Thymus (tissue), 11 donors: Measurements from ENCODE around the gene ZNF786. TPM values are rescaled to one million over a fixed set of nuclear protein-coding genes. Genes with fewer than 3 reads are reported as not detected.
"Not testable (repeated sequence)": the region's sequence is repeated elsewhere in the genome, so short reads cannot be mapped to it uniquely, and the experiment has no call there.

Experiments used
- DNase-seq, 9 donors: peaks; one replicate each; pipeline ENCODE4 v3.0.0-alpha.2; 2013; ENCODE audit warnings: low spot score in 9 of 9, low read depth in 6 of 9, missing footprints in 1 of 9
- H3K27ac ChIP-seq, 2 donors: one replicate each; pipeline ENCODE4 v1.5.1; 2013; ENCODE audit warnings: control low read depth in 1 of 2, low read depth in 1 of 2, low read length in 1 of 2, mild to moderate bottlenecking in 1 of 2, moderate library complexity in 1 of 2
- H3K27me3 ChIP-seq, 2 donors: one replicate each; pipeline ENCODE4 v1.5.1; 2013; ENCODE audit warnings: low read length in 1 of 2; ENCODE audit not compliant: control insufficient read depth in 2 of 2, insufficient read depth in 1 of 2
- H3K36me3 ChIP-seq, 2 donors: one replicate each; pipeline ENCODE4 v1.5.1; 2013; ENCODE audit warnings: low read length in 1 of 2, mild to moderate bottlenecking in 1 of 2, moderate library complexity in 1 of 2; ENCODE audit not compliant: control insufficient read depth in 2 of 2, insufficient read depth in 2 of 2
- H3K4me1 ChIP-seq, 2 donors: one replicate each; pipeline ENCODE4 v1.5.1; 2013; ENCODE audit warnings: low read length in 2 of 2; ENCODE audit not compliant: control insufficient read depth in 2 of 2, insufficient read depth in 2 of 2
- H3K4me3 ChIP-seq, 2 donors: one replicate each; pipeline ENCODE4 v1.5.1; 2013; ENCODE audit warnings: low read length in 2 of 2, control low read depth in 1 of 2, mild to moderate bottlenecking in 1 of 2
- H3K9me3 ChIP-seq, 2 donors: one replicate each; pipeline ENCODE4 v1.5.1; 2013; ENCODE audit warnings: low read length in 1 of 2, mild to moderate bottlenecking in 1 of 2; ENCODE audit not compliant: control insufficient read depth in 2 of 2, insufficient read depth in 1 of 2
- WGBS: extraction: QIAGEN DNeasy Blood & Tissue Kit; methylation state at CpG from one replicate; pipeline ENCODE4 v1.1.7; 2013; 5-methylcytosine and 5-hydroxymethylcytosine counted together
- polyA plus RNA-seq: library from polyadenylated mRNA; stranded (reverse); fragments of 200-250 nt; gene quantifications from one replicate; pipeline ENCODE4 v1.2.3, GENCODE V29; 2013
- total RNA-seq: library from RNA; stranded (reverse); fragments of 120-200 nt; gene quantifications from one replicate; pipeline ENCODE4 v1.2.4, GENCODE V29; 2013
- donor health status: healthy.

ZNF786 gene
- total and polyA plus RNA-seq, 2 donors = 7.1 to 10.5 TPM

DNA sequence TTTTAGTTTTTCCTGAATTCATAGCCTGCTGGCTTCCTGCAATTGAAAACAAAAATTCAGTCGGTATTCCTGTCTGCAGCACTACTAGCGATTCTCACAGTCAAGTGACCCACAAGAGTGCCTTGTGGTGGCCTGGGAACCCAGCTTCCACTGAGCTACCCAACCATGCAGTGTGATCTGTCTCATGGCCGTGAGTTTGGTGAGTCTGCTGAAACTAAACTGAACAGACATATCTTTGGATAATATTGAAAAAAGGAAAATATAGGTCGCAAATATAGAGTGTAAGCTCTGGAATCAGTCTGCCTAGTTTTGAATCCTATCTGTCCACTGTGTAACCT lies 18.1 kb downstream of the ZNF786 start:
- Histone ChIP-seq H3K27ac (no peak overlapping the region), H3K4me3 (no peak overlapping the region)

DNA sequence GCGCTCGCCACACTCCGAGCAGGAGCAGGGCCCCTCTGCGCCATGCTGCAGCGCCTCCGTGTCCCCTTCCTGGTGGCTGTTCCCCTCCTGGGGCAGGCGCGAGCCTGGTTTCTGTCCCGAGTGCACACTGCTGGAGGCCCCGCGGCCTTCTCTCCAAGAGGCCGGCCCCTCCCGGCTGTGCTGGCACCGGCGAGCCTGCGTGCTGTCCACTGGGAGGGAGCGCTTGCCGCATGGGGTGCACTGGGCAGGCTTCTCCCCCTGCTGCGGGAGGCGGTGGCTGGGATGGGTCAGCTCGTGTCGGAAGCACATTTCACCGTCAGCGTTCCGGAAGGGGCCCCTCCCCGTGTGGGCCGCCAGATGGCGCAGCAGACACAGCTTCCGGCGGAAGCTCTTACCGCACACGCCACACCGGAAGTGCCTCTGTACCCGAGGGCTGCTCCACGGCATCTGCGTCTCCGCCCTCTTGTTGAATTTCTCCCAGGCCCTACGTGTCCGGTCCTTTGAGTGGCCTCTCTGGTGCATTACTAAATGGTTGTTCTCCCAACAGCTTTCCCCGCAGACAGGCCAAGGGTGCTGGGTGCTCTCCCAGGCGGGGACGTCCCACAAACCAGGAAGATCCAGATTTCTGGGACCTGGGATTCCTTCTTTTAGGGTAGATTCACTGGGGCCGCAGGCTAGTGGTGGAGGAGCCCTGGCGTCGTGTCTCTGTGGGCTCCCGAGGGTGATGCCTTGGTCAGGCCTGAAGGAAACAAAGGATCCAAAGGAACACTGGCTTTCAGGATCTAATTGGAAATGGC lies 18.7 kb downstream of the ZNF786 start:
- 93% methylated on average over 46 of the region's 46 CpGs for WGBS
- Histone ChIP-seq H3K27ac (peak overlapping the region in 1 of 2 donors; percentile 31), H3K4me3 (no peak overlapping the region), H3K9me3 (peaks cover 0 to 9% of the 10 kb centered on the region in 2 donors), H3K36me3 (peaks cover 36 to 41% of the 10 kb centered on the region in 2 donors), H3K27me3 (no peaks in the 10 kb centered on the region), H3K4me1 (peaks cover 0 to 8% of the 10 kb centered on the region in 2 donors)
- DNase-seq = peak in 4 of 9 donors; percentile 11 to 66 (median 36)

More for the DNA sequence above, 18.1 kb downstream of the ZNF786 start:
- Histone ChIP-seq H3K4me1 (peaks cover 0 to 8% of the 10 kb centered on the region in 2 donors), H3K9me3 (peaks cover 0 to 9% of the 10 kb centered on the region in 2 donors), H3K27me3 (no peaks in the 10 kb centered on the region), H3K36me3 (peaks cover 38 to 43% of the 10 kb centered on the region in 2 donors)
- DNase-seq = no peak
- 96% methylated on average over 4 of the region's 4 CpGs for WGBS

DNA sequence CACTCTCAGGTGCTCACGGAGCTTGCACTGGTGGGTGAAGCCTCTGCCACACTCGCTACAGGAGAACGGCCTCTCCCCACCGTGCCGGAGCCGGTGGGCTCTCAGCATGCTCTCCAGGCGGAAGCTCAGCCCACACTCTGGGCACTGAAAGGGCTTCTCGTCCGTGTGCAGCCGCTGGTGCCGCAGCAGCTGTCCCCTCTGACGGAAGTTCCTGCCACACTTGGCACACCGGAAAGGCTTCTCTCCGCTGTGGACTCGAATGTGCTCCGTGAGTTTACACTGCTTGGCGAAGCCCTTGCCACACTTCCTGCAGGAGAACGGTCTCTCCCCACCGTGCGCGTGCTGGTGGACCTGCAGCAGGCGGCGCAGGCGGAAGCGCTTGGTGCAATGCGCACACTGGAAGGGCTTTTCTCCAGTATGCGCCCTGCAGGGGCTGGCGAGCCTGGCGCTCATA lies 19.3 kb downstream of the ZNF786 start:
- DNase-seq = no peak
- Histone ChIP-seq H3K36me3 (peaks cover 36 to 40% of the 10 kb centered on the region in 2 donors), H3K27me3 (no peaks in the 10 kb centered on the region), H3K4me3 (no peak overlapping the region), H3K9me3 (peaks cover 0 to 9% of the 10 kb centered on the region in 2 donors), H3K27ac (no peak overlapping the region), H3K4me1 (peaks cover 0 to 8% of the 10 kb centered on the region in 2 donors)
- 98% methylated on average over 29 of the region's 29 CpGs for WGBS

DNA sequence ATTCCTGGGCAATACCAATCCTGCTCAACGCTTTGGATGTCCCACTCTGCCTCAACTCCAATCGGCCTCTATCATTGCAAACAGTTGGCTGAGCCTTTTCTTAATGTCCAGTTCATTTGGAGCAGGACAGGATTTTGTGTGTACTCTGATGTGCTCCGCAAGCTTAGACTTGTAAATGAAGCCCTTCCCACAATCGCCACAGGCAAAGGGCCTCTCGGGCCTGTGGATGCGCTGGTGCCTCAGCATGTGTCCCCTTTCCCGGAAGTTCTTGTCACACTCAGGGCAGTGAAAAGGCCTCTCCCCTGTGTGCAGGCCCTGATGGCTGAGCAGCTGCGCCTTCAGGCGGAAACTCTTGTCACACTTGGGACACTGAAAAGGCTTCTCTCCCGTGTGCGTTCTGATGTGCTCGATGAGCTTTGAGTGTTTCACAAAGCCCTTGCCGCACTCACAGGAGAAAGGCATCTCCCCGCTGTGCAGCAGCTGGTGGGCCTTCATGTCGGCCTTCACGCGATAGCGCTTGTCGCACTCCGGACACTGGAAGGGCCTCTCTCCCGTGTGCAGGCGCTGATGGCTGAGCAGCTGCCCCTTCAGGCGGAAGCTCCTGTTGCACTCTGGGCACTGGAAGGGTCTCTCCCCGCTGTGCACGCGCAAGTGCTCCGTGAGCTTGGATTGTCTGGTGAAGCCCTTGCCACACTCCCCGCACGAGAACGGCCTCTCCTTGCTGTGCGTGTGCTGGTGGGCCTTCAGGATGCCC lies 20.0 kb downstream of the ZNF786 start:
- Histone ChIP-seq H3K4me3 (no peak overlapping the region), H3K4me1 (peaks cover 0 to 11% of the 10 kb centered on the region in 2 donors), H3K36me3 (peaks cover 36 to 40% of the 10 kb centered on the region in 2 donors), H3K27ac (no peak overlapping the region), H3K9me3 (peaks cover 0 to 9% of the 10 kb centered on the region in 2 donors), H3K27me3 (no peaks in the 10 kb centered on the region)
- DNase-seq = no peak
- WGBS = 98% methylated on average over 31 of the region's 31 CpGs

DNA sequence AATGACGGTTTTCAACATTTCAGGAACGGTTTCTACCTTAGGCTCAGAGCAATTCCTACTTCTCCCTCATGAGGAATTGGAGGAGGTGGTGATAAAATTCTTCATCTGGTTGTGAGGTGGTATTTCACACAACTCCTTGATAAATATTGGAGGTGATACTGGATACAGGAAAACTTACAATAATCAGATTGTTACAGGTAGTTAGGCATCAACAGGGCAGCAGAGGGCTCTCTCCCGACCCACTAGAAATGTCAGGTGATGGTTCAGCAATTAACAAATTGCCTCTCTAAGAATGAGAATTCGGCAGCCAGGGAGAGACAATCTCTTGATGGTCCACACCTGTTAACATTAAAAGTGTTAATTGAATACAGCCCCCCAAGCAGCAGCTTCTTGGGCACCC lies 22.6 kb downstream of the ZNF786 start:
- Histone ChIP-seq H3K4me3 (no peak overlapping the region), H3K27me3 (no peaks in the 10 kb centered on the region), H3K36me3 (peaks cover 32% of the 10 kb centered on the region in 2 donors), H3K4me1 (peaks cover 0 to 11% of the 10 kb centered on the region in 2 donors), H3K9me3 (peaks cover 0 to 9% of the 10 kb centered on the region in 2 donors), H3K27ac (no peak overlapping the region)
- 89% methylated on average over 4 of the region's 4 CpGs for WGBS
- DNase-seq = no peak

DNA sequence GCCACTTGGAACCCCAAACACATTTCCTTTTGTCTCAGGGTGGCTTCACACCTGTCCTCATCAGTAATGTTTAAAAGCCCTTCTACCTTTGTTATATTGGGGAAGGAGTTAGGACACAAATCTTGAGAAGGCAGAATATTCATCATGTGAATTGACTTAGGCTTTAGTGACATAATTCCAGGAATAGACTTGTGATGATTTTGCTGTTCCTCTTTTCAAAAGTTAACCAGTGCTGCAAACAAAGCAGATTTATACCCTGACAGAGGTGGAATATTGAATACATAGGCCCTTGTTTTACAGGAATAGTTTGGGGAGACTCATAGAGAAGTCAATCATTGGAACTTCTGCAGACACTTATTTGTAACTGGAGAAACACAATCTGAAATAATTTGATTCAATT lies 27.0 kb downstream of the ZNF786 start:
- no peaks in the 10 kb centered on the region for H3K9me3 ChIP-seq
- peak overlapping the region in 1 of 2 donors; percentile 1 for H3K27ac ChIP-seq
- H3K36me3 ChIP-seq = peaks cover 0 to 4% of the 10 kb centered on the region in 2 donors
- H3K4me3 ChIP-seq = no peak overlapping the region
- no peak for DNase-seq
- peaks cover 0 to 2% of the 10 kb centered on the region in 2 donors for H3K4me1 ChIP-seq
- H3K27me3 ChIP-seq = no peaks in the 10 kb centered on the region

DNA sequence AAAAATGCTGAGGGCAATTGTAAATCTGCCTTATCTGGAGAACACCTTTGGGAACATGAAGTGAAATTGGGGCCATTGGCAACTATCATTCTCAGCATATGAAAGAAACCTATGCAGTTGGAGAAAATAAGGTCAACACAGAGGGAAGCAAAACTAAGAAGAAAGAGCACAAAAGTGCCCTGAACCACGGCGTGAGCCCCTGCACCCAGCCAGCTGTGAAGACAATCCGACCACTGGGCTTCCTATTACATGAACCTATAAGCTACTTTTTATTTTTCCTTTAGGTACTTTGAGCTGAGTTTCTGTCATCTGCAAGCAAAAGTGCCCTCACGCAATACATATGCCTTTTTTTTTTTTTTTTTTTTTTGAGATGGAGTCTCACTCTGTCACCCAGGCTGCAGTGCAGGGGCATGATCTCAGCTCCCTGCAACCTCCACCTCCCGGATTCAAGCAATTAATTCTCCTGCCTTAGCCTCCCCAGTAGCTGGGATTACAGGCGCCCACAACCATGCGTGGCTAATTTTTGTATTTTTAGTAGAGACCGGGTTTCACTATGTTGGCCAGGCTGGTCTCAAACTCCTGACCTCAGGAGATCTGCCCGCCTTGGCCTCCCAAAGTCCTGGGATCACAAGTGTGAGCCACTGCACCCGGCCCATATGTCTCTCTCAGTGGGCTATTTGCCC lies 28.2 kb downstream of the ZNF786 start:
- H3K27me3 ChIP-seq, H3K27ac ChIP-seq, H3K36me3 ChIP-seq, H3K4me1 ChIP-seq, H3K9me3 ChIP-seq, DNase-seq, H3K4me3 ChIP-seq: not testable (repeated sequence)
- 98% methylated on average over 10 of the region's 10 CpGs for WGBS

DNA sequence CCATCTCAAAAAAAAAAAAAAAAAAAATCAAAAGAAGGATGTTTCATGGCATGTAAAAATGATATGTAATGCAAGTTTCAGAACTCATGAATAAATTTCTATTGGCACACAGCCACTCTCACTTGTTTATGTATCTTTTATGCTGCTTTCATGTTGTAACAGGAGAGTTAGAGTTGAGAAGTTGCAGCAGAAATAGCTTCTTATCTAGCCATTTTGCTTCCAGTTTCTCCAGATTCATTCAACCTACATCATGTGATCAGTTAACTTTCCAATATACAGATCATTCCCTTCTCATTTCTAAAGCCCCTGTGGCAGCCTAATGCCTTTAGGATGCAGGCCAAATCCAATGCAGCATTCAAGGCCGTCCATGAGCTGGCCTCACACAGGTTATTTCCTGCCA lies 30.4 kb downstream of the ZNF786 start:
- H3K36me3 ChIP-seq = no peaks in the 10 kb centered on the region
- no peaks in the 10 kb centered on the region for H3K9me3 ChIP-seq
- no peak for DNase-seq
- 62% methylated on average over 1 of the region's 1 CpG for WGBS
- H3K4me3 ChIP-seq = no peak overlapping the region
- no peaks in the 10 kb centered on the region for H3K27me3 ChIP-seq
- no peaks in the 10 kb centered on the region for H3K4me1 ChIP-seq
- H3K27ac ChIP-seq = no peak overlapping the region

DNA sequence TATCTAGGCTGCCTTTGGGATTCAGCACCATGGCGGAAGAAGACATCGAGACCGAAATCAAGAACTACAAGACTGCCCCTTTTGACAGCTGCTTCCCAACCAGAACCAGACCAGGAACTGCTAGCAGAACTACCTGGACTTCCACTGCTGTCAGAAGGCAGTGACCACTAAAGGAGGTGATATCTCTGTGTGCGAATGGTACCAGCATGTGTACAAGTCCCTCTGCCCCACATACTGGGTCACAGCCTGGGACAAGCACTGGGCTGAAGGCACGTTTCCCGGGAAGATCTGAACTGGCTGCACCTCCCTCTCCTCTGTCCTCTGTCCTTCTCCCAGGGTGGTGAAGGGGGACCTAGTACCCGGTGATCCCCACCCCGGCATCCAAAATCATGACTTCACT lies 36.6 kb downstream of the ZNF786 start:
- no peaks in the 10 kb centered on the region for H3K27me3 ChIP-seq
- DNase-seq = no peak
- H3K4me3 ChIP-seq = no peak overlapping the region
- H3K9me3 ChIP-seq = no peaks in the 10 kb centered on the region
- WGBS = 97% methylated on average over 8 of the region's 8 CpGs
- no peak overlapping the region for H3K27ac ChIP-seq
- H3K4me1 ChIP-seq = no peaks in the 10 kb centered on the region
- H3K36me3 ChIP-seq = no peaks in the 10 kb centered on the region
